GM19351 (cell line): ENCODE measurements around the gene CDH22.

ENCODE experiments used
- ATAC-seq: cut with Tn5 transposase; IDR thresholded peaks from one replicate; pipeline ENCODE4 v1.9.1; 2021; ENCODE audit warnings: mild to moderate bottlenecking, moderate library complexity; ENCODE audit not compliant: unreplicated experiment

The CDH22 gene

DNA sequence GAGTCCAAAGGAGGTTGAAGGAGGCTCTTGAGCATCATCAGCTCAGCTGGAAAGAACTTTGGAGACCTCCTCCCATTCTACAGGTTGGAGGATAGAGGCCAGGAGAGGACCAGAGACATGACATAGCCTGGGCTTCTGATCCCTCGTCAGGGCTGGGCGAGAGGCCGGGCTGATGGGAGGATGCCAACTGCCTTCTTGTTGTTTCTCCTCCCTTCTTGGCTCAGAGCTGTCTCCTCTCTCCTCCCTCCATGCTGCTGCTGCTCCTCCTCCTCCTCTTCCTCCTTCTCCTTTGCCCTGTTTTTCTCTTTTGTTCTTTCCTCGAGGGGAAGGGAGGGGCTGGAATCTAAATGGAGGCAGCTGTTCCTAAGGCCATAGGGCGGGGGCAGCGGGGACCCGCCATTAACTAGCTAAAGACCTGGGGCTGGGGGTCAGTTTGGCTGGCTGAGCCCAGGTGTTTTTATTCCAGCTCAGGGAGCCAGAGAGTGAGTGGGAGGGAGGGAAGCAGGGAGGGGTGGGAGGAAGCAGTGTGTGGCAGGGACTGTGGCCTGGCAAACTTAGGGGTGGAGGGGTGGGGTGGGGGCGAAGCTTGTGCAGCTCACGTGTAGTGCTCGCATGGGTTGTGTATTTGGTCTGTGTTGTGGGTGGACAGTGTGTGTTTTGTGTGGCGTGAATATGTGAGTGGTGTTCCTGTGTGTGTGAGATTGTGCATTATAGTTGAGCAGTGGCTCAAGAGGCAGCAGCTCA, 105.4 kb downstream of the CDH22 start:
- ATAC-seq: no peak

DNA sequence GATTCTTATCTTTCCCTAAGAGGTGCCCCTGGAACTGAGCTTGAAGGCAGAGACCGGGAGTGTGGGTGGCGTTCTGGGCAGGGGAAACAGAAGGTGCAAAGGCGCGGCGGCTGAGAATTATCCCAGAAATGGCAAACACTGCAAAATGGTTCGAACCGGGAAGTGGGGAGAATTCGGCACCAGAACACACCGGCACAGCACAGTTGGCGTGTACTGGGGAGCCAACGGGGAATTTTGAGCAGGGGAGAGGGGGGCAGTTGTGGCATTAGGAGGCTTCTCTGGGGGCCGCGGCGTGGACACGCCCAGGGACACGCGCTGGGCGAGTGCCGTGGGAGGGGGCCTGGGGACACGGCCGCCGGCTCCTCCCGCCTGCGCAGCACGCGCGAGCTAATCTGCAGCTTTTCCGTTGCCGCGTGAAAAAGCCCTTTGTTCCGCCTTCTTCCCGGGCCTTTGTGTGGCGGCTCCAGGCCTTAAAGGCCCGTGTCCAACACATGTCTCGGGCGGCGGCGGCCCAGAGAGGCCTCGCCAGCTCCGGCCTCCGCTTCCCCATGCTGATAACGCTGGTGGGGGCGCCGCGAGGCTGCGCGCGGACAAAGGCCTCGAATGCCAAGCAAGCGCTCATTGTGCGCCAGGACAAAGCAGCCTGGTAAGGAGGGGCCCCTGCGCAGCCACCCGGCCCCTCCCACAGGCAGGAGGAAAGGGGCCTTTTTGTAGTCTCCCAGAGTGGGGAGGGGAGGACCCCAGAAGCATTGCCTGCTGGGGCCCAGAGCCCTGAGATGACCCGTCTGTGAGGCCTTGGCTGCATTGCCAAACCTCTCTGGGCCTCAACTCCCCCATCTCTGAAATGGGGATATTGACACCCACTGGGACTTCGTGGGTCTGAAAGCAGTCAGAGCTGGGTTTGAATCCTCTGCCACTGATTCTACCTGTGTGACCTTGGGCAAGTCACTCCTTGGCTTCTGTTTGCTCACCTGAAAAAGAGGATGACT, 107.4 kb downstream of the CDH22 start:
- ATAC-seq: no peak

- ATAC-seq: no peak
Measured at GRCh38 chr20:46199198-46199597, 109.1 kb downstream of the CDH22 start.

- no peak for ATAC-seq
Measured at GRCh38 chr20:46196990-46197389, 111.3 kb downstream of the CDH22 start.

GRCh38 chr20:46195264-46196036, 112.8 kb downstream of the CDH22 start:
- ATAC-seq: no peak

DNA sequence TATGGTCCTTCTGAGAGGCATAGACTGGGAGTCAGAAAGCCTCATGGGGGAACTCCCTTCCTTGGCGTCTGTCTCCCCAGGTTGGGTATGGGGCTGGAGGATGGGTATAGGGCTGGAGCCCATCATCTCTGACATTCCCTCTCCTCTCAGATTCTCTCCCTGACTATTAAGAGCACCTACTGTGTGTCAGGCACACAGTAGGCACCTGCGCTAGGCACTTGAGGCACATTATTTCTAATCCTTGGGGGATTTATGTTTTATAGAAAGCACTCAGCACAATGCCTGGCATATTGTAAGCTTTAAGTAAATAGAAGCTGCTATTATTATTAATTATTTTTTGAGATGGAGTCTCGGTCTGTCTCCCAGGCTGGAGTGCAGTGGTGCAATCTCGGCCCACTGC, 113.9 kb downstream of the CDH22 start:
- no peak for ATAC-seq

DNA sequence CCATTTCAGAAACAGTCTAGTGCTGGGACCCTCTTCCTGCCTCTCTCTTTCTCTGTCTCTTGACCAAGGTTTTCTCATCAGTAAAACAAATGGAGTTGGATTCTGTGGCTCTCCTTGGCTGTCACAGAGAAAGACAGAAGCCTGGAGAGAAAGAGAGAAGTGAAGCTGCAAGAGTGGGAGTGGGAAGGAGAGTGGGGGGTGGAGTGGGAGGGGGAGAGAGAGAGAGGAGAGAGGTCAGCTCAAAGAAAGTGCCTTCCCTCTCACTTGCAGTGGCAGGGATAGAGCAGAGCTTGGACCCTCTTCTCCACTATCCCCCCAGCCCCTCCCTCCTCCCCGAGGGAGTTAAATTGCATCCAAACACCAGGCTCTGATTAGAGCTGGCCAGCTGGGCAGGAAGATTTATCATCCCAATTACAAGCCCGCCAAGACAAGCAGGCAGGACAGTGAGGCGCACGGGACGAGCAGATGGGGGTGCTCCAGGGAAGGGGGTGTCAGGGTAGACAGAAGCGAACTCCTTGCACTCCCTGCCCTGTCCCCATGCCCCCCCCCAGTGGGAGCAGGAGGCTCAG, 115.8 kb downstream of the CDH22 start:
- ATAC-seq: no peak

GRCh38 chr20:46191611-46192010, 116.7 kb downstream of the CDH22 start:
- ATAC-seq: no peak

DNA sequence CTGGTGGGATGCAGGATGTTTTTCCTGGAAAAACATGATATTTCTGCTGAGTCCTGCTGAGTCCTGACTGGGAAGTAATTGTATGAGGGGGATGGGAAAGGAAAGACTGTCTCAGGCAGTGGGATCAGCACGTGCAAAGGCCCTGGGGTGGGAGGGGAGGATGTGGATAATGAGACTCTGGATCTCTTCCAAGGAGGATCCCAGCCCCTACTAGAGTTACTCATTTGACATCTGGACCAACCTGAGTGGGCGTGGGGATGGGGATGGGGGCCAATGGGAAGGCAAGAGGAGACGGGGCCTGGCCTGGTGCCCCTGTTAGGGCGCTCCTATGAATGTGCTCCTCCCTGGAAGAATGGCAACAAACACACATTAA, 117.1 kb downstream of the CDH22 start:
- ATAC-seq: no peak

GRCh38 chr20:46190478-46191167, 117.7 kb downstream of the CDH22 start:
- no peak for ATAC-seq

- no peak for ATAC-seq
Measured at GRCh38 chr20:46188866-46189541, 119.3 kb downstream of the CDH22 start.

DNA sequence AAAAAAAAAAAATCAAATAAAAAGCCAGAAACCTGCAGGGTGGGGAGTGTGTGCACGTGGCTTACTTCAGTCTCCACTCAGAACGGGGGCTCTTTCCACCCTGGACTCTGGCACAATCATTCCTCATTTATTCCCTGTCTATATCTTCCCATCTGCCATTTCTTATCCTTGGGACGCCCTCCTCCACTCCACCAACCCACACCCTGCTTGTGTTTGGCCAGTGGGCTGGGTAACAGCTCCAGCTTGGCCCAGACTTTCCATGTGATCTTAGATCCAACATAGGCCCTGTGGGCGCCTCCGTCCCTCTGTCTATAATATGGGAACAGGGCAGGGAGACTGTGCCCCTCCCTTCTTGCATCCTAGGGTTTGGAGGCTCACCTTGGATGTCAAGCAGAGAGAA, 122.1 kb downstream of the CDH22 start:
- no peak for ATAC-seq

DNA sequence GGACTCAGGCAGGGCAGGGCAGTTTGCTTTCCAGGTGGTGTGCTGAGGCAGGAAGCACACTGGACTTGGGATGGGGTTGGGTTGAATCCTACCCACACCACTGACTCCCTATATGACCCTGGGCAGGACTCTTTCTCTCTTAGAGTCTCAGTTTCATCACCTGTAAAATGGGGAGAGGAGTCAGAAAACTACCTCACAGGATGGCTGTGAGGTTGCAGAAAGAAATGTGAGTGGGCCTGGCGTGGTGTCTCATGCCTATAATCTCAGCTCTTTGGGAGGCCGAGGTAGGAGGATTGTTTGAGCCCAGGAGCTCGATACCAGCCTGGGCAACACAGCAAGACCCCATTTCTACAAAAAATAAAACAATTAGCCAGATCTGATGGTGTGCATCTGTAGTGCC, 122.9 kb downstream of the CDH22 start:
- no peak for ATAC-seq

- no peak for ATAC-seq
Measured at GRCh38 chr20:46183768-46184167, 124.5 kb downstream of the CDH22 start.

- ATAC-seq: no peak
Measured at GRCh38 chr20:46182276-46183200, 125.8 kb downstream of the CDH22 start.

- ATAC-seq: no peak
Measured at GRCh38 chr20:46179862-46180261, 128.4 kb downstream of the CDH22 start.

DNA sequence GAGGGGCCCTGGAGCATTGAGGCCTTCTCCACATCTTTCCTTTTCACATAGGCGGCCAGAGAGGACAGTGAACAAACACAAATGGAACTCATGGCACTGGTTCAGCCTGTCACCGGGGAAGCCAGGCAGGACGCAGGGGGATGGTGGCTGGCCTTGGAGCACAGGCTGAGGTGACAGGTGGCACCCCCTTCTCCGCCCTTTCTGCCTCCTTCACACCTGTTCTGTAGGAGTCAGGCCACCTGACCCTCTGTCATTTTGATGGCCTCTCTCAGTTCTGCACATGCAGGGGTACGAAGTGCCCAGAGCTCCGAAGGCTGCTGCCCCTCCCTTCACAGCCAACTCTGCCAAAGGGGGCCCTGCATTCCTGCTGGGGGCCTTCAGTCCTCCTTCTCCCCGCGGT, 129.4 kb downstream of the CDH22 start:
- no peak for ATAC-seq

GRCh38 chr20:46177768-46178167, 130.5 kb downstream of the CDH22 start:
- ATAC-seq: no peak
